Activated CD4-positive, alpha-beta T cell treated with anti-CD3 and anti-CD28 coated beads, Interleukin-2, amount 50 U/mL, for 4 hours (primary cell): ENCODE results near the gene CALD1.

Experiments
- DNase-seq, 2 experiments: peaks; one replicate each; pipeline ENCODE4 v3.0.0-alpha.2; 2020

Gene CALD1

DNA sequence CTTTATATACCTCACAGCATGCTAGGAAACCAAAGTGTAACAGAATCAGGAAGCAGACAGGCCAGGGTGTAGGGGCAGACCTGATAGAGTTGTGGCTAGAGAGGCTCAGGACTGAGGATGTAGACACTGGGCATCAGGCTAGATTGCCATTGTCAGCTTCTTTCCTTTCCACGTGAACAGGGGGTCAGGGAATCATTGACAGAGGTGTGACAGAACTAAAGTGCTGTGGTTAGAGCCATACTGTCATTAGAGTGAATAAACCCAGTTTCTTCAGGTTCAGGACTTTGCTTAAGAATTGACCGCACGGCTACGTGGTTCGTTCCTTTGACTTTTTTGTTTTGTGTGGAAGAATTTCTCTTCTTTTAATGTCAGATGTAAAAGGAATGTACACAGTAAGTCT is 90.7 kb downstream of the CALD1 start:
- DNase-seq = no peak

- no peak for DNase-seq
Observed at GRCh38 chr7:134870781-134871180, 91.3 kb downstream of the CALD1 start.

- DNase-seq = no peak
Observed at GRCh38 chr7:134873253-134873652, 93.8 kb downstream of the CALD1 start.

DNA sequence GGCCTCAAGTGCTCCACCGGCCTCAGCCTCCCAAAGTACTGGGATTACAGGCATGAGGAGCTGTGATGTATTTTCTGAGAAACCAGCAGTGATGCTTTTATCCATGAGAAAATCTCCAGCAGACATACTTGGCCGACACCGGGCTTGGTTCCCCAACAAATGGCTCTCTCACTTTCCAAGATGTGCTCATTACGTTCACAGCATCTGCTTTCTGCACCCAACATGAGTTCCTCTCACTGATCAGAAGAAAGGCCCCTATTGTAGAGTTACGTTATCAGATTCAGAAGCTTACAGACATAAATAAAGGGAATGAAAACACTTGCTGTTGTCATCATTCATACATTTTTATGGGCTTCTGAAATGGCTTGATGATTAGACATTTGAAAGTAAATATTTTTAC is 95.0 kb downstream of the CALD1 start:
- no peak for DNase-seq

- DNase-seq = no peak
Observed at GRCh38 chr7:134875867-134876266, 96.4 kb downstream of the CALD1 start.

- no peak for DNase-seq
Observed at GRCh38 chr7:134878746-134879357, 99.4 kb downstream of the CALD1 start.

GRCh38 chr7:134879815-134880475 is 100.5 kb downstream of the CALD1 start:
- DNase-seq = no peak

GRCh38 chr7:134882481-134882880 is 103.0 kb downstream of the CALD1 start:
- no peak for DNase-seq

DNA sequence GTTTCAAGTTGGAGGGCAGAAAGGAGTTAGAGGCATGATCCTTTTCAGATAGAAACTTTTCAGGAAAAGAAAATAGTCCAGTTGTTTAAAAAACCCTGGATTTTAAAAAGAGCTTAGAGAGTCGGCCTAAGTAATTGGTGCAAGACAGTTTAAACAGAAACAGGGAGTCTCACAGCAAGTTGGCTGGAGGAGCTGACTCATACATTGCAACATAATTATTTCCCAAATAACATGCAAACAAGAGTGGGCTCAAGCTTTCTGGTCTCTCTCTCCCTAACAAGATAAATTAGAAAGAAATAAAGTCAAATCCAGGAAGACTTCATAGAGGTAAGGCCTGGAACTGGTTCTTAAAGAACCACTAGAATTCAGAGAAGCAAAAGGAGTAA is 106.5 kb downstream of the CALD1 start:
- DNase-seq = no peak

DNA sequence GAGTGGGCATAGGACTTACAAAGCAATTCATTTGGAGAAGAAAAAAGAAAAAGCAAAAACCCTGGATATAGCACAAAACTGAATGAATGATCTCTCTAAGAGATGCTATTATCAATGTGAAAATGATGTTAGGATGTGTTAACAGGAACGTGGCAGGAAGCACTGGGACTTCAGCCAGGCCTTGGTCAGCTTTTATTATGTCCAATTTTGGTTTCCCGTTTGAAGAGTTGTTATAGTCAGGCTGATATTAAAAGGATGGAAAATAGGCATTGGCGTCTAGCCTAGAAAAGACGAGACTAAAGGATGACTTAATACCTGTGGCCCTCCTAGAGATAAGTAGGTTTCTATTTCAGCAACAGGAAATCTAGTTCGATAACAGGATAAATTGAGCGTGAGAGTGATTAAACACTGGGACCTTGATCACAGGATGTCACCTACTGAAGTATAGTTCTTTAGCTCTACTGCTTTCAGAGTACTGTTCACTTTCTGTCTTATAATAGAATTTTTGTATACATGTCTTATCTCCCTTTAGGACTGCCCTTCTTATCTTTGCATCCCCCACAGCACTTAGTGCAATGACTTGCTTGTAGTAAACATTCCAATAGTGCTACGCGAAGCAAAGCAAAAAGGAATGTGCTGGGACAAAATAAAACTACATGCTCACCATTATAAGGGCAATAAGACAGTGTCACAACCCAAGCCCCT is 107.1 kb downstream of the CALD1 start:
- no peak for DNase-seq

GRCh38 chr7:134887523-134887922 is 108.1 kb downstream of the CALD1 start:
- DNase-seq = no peak

DNA sequence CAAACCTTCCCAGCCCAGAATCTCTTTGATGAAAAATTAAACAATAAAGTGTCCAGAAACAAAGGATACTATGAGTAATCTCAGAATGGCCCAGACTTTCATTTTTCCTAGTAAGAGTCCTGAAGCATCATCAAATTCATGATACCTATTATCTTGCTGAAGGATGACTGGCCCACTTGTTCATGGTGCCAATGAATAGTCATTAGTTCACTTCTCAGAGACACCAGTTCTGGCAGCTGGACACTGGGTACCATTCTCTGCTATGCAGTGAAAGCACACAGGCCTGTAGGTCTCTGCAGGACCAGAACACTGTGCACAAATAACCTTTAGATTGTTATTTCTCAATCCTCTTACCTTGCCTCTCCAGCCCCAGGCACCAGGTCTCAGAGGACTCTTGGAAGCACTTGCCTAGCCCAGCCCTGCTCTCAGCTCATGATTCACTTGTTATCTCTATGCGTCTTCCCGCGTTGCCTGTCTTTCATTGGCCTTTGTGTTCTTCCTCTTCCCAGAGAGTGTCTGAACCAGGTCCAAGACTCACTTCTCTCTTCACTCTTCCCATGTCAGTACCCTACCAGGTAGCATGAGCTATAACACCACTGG is 108.8 kb downstream of the CALD1 start:
- no peak for DNase-seq

- DNase-seq = no peak
Observed at GRCh38 chr7:134890246-134891240, 111.1 kb downstream of the CALD1 start.

DNA sequence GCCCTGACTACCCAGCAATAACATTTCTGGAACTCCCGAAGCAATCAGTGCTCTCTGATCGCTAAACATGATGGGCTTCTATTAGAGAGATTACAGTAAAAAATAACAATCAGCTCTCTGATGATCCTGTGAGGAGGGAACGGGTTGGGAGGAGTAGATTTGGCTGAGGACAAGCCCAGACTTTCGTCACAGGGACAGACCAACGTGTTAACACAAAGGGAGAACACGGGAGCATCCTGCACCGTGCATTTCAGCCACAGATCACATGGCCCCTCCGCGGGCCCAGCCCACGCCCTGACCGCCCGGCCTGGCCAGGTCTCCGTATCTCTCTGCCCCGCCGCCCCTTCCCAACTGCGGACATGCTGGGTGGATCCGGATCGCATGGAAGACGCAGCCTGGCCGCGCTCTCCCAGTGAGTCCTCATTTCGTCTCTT is 111.8 kb downstream of the CALD1 start:
- DNase-seq = no peak

GRCh38 chr7:134891696-134892678 is 112.6 kb downstream of the CALD1 start:
- no peak for DNase-seq

DNA sequence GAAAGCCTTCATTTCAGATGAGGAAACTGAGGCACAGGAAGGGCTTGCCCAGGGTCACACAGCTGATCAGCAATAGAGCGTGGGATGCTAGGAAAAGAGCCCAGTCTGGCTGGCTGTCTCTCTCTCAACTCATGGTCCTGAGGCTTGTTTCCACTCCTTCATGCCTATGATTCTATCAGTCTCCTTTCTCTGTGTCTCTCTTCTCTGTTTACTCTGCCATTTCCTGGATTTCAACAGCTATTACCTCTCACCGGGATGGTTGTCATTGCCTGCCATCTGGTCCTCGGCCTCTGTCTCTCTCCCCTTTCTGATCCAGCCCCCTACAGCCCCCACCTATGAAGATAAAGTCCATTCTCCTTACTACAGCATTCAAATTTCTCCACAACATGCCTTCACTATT is 113.5 kb downstream of the CALD1 start:
- no peak for DNase-seq

DNA sequence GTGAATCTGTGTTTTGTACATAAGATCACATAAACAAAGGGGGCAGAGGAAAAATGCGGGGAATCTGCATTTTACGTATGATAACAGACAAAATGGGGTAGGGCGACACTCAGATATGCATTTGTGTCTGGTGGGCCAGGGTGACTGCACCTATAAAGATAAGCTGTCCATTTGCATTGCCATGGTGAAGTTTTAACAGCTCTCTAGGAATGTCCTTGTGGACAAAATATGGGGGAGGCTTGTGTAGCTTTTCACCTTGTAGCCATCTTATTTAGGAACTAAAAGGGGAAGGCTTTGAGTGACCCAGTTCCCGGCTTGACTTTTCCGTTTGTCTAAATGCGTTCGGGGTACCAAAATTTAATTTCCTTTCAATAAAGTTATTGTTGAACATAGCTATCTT is 114.5 kb downstream of the CALD1 start:
- no peak for DNase-seq

DNA sequence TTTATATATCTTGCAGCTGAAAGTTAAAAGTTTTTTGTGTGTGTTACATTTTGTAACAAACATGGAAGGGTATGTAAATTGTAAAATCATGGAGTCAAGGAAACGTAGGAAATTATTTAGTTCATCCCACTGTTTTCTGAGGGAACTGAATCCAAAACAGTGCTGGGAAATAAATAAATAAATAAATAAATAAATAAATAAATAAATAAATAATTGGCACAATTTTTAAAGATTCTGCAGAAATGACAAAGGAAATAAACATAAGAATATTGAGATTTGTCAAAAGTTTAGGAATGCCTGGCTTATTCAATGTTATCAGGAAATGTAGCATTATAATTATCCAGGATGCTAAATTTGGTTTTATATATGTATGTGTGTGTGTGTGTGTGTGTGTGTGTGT is 115.5 kb downstream of the CALD1 start:
- DNase-seq = no peak

DNA sequence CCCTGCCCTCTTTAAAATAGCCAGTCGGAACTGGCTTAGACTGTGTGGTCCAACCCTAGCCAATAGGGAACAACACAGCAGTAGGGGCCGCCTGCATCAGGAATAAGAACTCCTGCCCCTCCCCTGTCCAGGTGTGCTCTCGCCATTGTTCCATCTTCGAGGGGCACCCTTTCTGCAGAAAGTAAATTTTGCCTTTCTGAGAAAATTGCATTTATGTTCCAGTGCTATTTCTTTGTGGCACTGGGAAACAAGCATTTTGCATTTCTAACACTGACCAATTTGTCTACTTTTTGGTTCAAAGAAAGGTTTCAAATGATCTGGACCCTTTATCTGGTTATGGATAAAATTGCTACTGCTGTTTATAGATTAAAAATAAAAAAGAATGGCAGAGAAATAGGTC is 116.6 kb downstream of the CALD1 start:
- DNase-seq = no peak

- no peak for DNase-seq
Observed at GRCh38 chr7:134897936-134898335, 118.5 kb downstream of the CALD1 start.

- no peak for DNase-seq
Observed at GRCh38 chr7:134899729-134900128, 120.3 kb downstream of the CALD1 start.
